SK-N-SH (cell line): ENCODE results near the gene ANKDD1A.

Source experiments
- EP300 ChIP-seq, 2 experiments: IDR thresholded peaks; 2 replicates each; pipeline versions ENCODE4 v1.4.0 to v1.6.1; 2012; ENCODE audit warnings: borderline replicate concordance in 1 of 2, low read depth in 1 of 2, low read length in 1 of 2
- EZH2phosphoT487 ChIP-seq: fragments of 200-600 bp; sonication (generic); IDR thresholded peaks from 2 replicates; pipeline ENCODE4 v1.6.1; 2017; ENCODE audit warnings: low read depth, mixed run types, mild to moderate bottlenecking, antibody characterized with exemption, moderate library complexity, borderline replicate concordance
- FOXM1 ChIP-seq: IDR thresholded peaks from 2 replicates; pipeline ENCODE4 v1.4.0; 2012; ENCODE audit warnings: low read depth, mild to moderate bottlenecking
- GABPA ChIP-seq: IDR thresholded peaks from 2 replicates; pipeline ENCODE4 v1.4.0; 2012; ENCODE audit warnings: low read depth, mild to moderate bottlenecking
- MEF2A ChIP-seq: IDR thresholded peaks from 2 replicates; pipeline ENCODE4 v1.4.0; 2012; ENCODE audit warnings: low read depth, borderline replicate concordance
- MXI1 ChIP-seq: IDR thresholded peaks from 2 replicates; pipeline ENCODE4 v1.6.1; 2012; ENCODE audit warnings: mild to moderate bottlenecking, low read depth, low read length, improper control_type of control experiment
- POLR2AphosphoS5 ChIP-seq: IDR thresholded peaks from 2 replicates; pipeline ENCODE4 v1.6.1; 2012; ENCODE audit warnings: low read depth, low read length
- RAD21 ChIP-seq: IDR thresholded peaks from 2 replicates; pipeline ENCODE4 v1.6.1; 2012; ENCODE audit warnings: mild to moderate bottlenecking, low read length
- TEAD4 ChIP-seq: IDR thresholded peaks from 2 replicates; pipeline ENCODE4 v1.4.0; 2012; ENCODE audit warnings: mild to moderate bottlenecking, borderline replicate concordance; ENCODE audit not compliant: insufficient read depth
- TF ChIP-seq, protein P1 (sequence below): fragments of 200-600 bp; sonication (generic); IDR thresholded peaks from 2 replicates; pipeline ENCODE4 v1.6.1; 2017; ENCODE audit warnings: antibody characterized with exemption, mild to moderate bottlenecking, moderate library complexity

DNA sequence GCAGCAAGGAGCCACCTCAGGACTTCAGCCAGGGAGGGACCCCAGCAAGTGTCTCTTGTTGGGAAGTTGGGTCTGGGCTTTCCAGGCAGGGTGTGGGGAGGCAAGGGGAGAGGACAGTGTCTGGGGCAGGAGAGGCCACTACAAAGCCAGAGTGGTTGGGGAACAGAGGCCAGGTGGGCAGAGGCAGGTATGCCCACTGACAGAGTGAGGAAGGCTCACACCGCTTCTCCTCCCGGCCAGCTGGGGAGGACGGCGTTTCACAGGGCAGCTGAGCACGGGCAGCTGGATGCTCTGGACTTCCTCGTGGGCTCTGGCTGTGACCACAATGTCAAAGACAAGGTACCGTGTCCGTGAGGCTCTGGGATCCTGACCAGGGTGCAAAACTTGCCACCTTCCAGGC lies 15.0 kb downstream of the ANKDD1A start:
- TF ChIP-seq, protein P1, sequence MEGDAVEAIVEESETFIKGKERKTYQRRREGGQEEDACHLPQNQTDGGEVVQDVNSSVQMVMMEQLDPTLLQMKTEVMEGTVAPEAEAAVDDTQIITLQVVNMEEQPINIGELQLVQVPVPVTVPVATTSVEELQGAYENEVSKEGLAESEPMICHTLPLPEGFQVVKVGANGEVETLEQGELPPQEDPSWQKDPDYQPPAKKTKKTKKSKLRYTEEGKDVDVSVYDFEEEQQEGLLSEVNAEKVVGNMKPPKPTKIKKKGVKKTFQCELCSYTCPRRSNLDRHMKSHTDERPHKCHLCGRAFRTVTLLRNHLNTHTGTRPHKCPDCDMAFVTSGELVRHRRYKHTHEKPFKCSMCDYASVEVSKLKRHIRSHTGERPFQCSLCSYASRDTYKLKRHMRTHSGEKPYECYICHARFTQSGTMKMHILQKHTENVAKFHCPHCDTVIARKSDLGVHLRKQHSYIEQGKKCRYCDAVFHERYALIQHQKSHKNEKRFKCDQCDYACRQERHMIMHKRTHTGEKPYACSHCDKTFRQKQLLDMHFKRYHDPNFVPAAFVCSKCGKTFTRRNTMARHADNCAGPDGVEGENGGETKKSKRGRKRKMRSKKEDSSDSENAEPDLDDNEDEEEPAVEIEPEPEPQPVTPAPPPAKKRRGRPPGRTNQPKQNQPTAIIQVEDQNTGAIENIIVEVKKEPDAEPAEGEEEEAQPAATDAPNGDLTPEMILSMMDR: no peak
- TF ChIP-seq POLR2AphosphoS5: no peak
- no peak for TF ChIP-seq RAD21
- TF ChIP-seq FOXM1: no peak
- TF ChIP-seq EP300 (IDR thresholded peaks at IDR 0.05; ENCODE audit: borderline replicate concordance in 1 of 2, low read depth in 1 of 2, low read length in 1 of 2): no peak
- TF ChIP-seq EZH2phosphoT487: no peak
- no peak for TF ChIP-seq MXI1
- no peak for TF ChIP-seq TEAD4
- TF ChIP-seq GABPA: no peak
- no peak for TF ChIP-seq MEF2A
